ENCODE measurements around the gene CEACAM7. TPM values are rescaled to one million over a fixed set of nuclear protein-coding genes. Genes with fewer than 3 reads are reported as not detected.
"Not testable (repeated sequence)": the region's sequence is repeated elsewhere in the genome, so short reads cannot be mapped to it uniquely, and the experiment has no call there.

CEACAM7 gene
- total RNA-seq, 1 experiment from 2014 or later = not detected

DNA sequence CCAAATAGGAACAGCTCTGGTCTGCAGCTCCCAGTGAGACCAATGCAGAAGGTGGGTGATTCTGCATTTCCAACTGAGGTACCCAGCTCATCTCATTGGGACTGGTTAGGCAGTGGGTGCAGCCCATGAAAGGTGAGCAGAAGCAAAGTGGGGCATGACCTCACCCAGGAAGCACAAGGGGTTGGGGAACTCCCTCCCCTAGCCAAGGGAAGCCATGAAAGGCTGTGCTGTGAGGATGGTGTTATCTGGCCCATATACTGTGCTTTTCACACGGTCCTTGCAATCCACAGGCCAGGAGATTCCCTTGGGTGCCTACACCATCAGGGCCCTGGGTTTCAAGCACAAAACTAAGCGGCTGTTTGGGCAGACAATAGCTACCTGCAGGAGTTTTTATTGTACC lies 31.3 kb downstream of the CEACAM7 start:
- DNase-seq (ENCODE audit: low spot score) = not testable (repeated sequence)

GRCh38 chr19:41652250-41652649 lies 35.8 kb downstream of the CEACAM7 start:
- DNase-seq (ENCODE audit: low spot score) = no peak

GRCh38 chr19:41649827-41650226 lies 38.2 kb downstream of the CEACAM7 start:
- no peak for DNase-seq (ENCODE audit: low spot score)

DNA sequence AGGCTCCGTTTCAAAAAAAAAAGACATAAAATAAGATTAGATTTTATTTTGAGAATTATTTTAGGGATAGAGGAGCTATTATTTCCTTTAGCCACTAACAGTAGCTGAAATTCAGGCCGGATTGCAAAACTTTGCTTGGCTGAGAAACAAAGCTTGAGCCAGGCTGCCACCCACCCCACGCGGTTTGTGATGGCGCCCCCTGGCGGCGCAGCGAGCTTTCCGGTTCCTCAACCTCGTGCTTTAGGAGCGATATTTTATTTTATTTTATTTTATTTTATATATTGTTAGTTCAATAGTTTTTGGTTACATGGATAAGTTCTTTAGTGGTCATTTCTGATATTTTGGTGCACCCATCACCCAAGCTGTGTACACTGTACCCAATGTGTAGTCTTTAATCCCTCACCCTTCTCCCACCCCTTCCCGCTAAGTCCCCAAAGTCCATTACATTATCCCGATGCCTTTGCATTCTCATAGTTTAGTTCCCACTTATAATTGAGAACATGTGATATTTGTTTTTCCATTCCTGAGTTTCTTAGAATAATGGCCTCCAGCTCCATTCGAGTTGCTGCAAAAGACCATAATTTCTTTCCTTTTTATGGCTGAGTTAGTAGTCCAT lies 41.4 kb downstream of the CEACAM7 start:
- no peak for DNase-seq (ENCODE audit: low spot score)

GRCh38 chr19:41641879-41642485 lies 46.1 kb downstream of the CEACAM7 start:
- DNase-seq (ENCODE audit: low spot score) = peak; percentile 67

- DNase-seq (ENCODE audit: low spot score) = no peak
Measured at GRCh38 chr19:41638641-41639081, 49.4 kb downstream of the CEACAM7 start.

DNA sequence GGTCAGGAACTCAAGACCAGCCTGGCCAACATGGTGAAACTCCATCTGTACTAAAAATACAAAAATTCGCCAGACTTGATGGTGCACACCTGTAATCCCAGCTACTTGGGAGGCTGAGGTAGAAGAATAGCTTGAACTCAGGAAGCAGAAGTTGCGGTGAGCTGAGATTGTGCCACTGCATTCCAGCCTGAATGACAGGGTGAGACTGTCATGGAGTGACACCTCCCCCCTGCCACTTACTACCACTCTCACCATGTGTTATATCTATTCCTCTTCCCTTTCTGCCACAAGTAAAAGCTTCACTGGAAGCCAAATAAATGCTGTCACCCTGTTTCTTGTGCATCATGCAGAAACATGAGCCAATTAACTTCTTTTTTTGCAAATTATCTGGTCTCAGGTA lies 50.6 kb downstream of the CEACAM7 start:
- no peak for DNase-seq (ENCODE audit: low spot score)

- no peak for DNase-seq (ENCODE audit: low spot score)
Measured at GRCh38 chr19:41627966-41628675, 59.9 kb downstream of the CEACAM7 start.

DNA sequence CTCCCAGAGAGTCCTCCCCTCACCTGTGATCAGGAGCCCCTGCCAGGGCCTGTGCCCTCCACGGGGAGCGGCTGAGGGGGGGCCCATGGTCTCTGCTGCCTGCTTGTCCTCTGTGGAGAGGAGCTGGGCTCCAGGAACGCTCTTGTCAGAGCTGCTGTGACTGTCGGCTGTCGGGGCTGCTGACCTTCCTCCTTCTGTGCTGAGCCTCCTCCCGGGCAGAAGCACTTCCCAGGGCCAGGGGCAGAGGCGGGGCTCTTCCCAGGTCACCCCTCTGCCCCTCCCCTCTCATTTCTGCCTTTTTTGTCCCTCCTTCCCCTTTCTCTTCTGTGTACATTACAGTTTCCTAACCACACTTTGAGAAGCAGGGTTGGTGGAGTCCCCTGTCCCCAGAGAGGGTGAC lies 61.2 kb downstream of the CEACAM7 start, which contains the start of gene CEACAM4:
Gene CEACAM4, minus strand, starts transcription at position 198 of the 400 bp plus-strand sequence. Its CDS starts 111 bp downstream, at position 87.
- no peak for DNase-seq (ENCODE audit: low spot score)

DNA sequence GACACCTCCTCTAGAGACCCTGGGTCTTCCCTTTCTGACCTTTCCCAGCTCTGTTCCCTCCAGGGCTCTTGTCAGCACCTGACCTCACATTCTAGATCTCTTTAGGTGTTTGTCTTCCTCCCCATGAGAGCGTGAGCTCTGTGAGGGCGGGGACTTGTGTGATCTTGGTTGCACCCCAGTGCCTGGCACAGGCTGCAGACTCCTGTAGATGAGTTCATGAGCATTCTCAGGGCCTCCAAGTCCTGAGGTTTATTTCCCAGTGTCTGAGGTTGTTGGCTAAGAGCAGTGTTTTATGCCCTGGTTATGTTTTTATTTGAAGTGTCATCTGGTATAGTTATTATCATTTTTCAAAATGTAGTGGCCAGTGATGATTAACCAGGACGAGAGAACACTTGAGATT lies 61.8 kb downstream of the CEACAM7 start:
- DNase-seq (ENCODE audit: low spot score) = no peak

- DNase-seq (ENCODE audit: low spot score) = no peak
Measured at GRCh38 chr19:41624937-41625336, 63.1 kb downstream of the CEACAM7 start.

- no peak for DNase-seq (ENCODE audit: low spot score)
Measured at GRCh38 chr19:41624515-41624914, 63.6 kb downstream of the CEACAM7 start.

GRCh38 chr19:41623360-41623759 lies 64.7 kb downstream of the CEACAM7 start:
- DNase-seq (ENCODE audit: low spot score) = no peak

Other genes starting within 250 kb of the CEACAM7 start
- gene DMAC2, start 248.4 kb downstream of the CEACAM7 start, total RNA-seq (2014; rRNA removed; shearing (Covaris generic)) = 56.3 and 66.1 TPM in 2 replicates
- not detected in 2 replicates for gene ERICH4, start 245.1 kb downstream of the CEACAM7 start, total RNA-seq (2014; rRNA removed; shearing (Covaris generic))
- not detected in 2 replicates for gene CEACAM21, start 112.1 kb downstream of the CEACAM7 start, total RNA-seq (2014; rRNA removed; shearing (Covaris generic))
- gene CEACAM4, start 61.2 kb downstream of the CEACAM7 start, total RNA-seq (2014; rRNA removed; shearing (Covaris generic)) = not detected in 2 replicates
- not detected in 2 replicates for gene CEACAM5, start 20.4 kb upstream of the CEACAM7 start, total RNA-seq (2014; rRNA removed; shearing (Covaris generic))
- gene CEACAM6, start 67.3 kb upstream of the CEACAM7 start, total RNA-seq (2014; rRNA removed; shearing (Covaris generic)) = not detected in 2 replicates
- gene CEACAM3, start 108.3 kb upstream of the CEACAM7 start, total RNA-seq (2014; rRNA removed; shearing (Covaris generic)) = not detected in 2 replicates
- not detected in 2 replicates for gene LYPD4, start 156.4 kb upstream of the CEACAM7 start, total RNA-seq (2014; rRNA removed; shearing (Covaris generic))
- not detected in 2 replicates for gene DMRTC2, start 156.8 kb upstream of the CEACAM7 start, total RNA-seq (2014; rRNA removed; shearing (Covaris generic))
- gene RPS19, start 172.0 kb upstream of the CEACAM7 start, total RNA-seq (2014; rRNA removed; shearing (Covaris generic)) = 1,133 and 1,859 TPM in 2 replicates
- gene CD79A, start 189.0 kb upstream of the CEACAM7 start, total RNA-seq (2014; rRNA removed; shearing (Covaris generic)) = not detected in 2 replicates
- 72.5 and 108 TPM in 2 replicates for gene ARHGEF1, start 194.9 kb upstream of the CEACAM7 start, total RNA-seq (2014; rRNA removed; shearing (Covaris generic))
- 0.07 and 0.47 TPM in 2 replicates for gene ERFL, start 240.2 kb upstream of the CEACAM7 start, total RNA-seq (2014; rRNA removed; shearing (Covaris generic))

Data from A172 (cell line).